ENCODE results near the gene VWF.

The VWF gene

DNA sequence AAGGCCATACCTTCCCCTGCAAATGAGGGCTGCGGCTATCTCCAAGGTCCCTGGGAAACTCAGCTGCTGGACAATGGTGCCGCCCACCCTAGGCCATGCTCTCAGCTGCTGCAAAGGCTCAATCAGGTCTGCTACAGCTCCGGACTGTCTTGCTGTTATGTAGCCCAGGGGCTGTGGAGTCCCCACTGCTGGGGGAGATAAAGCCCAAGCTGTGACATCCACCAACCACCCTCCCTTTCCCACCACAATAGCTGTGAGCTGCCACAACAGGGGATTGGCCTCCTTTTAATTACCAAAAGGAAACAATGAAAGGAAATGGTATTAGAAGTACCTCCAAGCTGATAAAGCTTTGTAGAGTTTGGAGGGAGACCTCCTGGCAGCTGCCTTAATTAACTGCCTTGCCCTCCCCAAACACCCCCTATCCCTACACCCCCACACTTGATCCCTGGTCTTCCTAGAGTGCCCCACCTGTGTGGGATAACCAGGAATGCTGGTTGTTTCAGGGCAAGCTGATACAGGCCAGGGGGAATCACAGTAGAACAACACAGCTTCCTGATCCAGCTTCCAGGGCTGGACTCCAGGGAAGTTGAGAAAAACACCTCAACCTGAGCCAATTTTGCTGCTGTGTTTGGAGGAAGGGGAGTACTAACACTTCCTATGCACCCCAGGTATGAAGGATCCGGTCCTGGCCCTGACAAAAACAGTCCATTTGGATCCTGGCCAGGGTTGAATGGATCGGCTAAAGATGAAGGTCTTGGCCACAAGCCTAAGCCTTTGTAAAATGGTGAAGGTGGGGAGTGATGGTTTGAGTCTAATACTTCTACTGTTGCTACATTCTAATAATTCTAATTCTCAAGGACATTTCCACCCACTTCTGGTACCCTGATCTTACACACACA lies at the start of gene VWF:
TSS of gene VWF (minus strand) at position 260 of the 899 bp plus-strand sequence. CDS start 1,474 bp downstream, outside the sequence.
- no peaks in the 10 kb centered on the region for H3K27me3 ChIP-seq (ENCODE audit: control insufficient read depth, insufficient read depth, low read length)
- H3K4me1 ChIP-seq (ENCODE audit: control insufficient read depth, insufficient read depth, low read length), result peaks cover 5% of the 10 kb centered on the region; the same call in 1 of the 2 replicates
- no peak within 1 kb of the TSS for H3K27ac ChIP-seq (ENCODE audit: low read depth, low read length)

DNA sequence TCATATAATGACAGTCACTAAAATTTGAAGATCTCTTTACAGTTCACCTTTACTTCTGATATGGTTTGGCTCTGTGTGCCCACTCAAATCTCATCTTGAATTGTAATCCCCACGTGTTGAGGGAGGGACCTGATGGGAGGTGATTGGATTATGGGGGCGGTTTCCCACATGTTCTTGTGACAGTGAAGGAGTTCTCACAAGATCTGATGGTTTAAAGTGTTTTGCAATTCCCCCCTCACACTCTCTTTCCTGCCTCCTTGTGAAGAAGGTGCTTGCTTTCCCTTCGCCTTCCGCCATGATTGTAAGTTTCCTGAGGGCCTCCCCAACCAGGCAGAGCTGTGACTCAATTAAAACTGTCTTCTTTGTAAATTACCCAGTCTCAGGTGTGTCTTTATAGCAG lies 48.4 kb upstream of the VWF start:
- H3K9me3 ChIP-seq (ENCODE audit: control insufficient read depth, insufficient read depth, low read depth, low read length), result no peaks in the 10 kb centered on the region
- H3K36me3 ChIP-seq (ENCODE audit: control insufficient read depth, insufficient read depth, low read length), result no peaks in the 10 kb centered on the region

More for the DNA sequence above, at the start of gene VWF:
- no peak within 1 kb of the TSS for H3K4me3 ChIP-seq (ENCODE audit: low read depth, low read length)
- H3K36me3 ChIP-seq (ENCODE audit: control insufficient read depth, insufficient read depth, low read length), result no peaks in the 10 kb centered on the region
- no peak within 1 kb of the TSS for H3K9ac ChIP-seq (ENCODE audit: low read length)
- H3K9me3 ChIP-seq (ENCODE audit: control insufficient read depth, insufficient read depth, low read depth, low read length), result no peaks in the 10 kb centered on the region

GRCh38 chr12:6172086-6172485 lies 47.6 kb upstream of the VWF start:
- H3K9ac ChIP-seq (ENCODE audit: low read length), result no peak overlapping the region
- H3K4me3 ChIP-seq (ENCODE audit: low read depth, low read length), result no peak overlapping the region
- H3K27ac ChIP-seq (ENCODE audit: low read depth, low read length), result no peak overlapping the region
- H3K36me3 ChIP-seq (ENCODE audit: control insufficient read depth, insufficient read depth, low read length), result no peaks in the 10 kb centered on the region
- H3K4me1 ChIP-seq (ENCODE audit: control insufficient read depth, insufficient read depth, low read length), result peaks cover 4% of the 10 kb centered on the region; the same call in 1 of the 2 replicates
- H3K27me3 ChIP-seq (ENCODE audit: control insufficient read depth, insufficient read depth, low read length), result no peaks in the 10 kb centered on the region
- no peaks in the 10 kb centered on the region for H3K9me3 ChIP-seq (ENCODE audit: control insufficient read depth, insufficient read depth, low read depth, low read length)

More for the DNA sequence above, 48.4 kb upstream of the VWF start:
- Histone ChIP-seq H3K4me3 (ENCODE audit: low read depth, low read length) (no peak overlapping the region), H3K27ac (ENCODE audit: low read depth, low read length) (no peak overlapping the region), H3K9ac (ENCODE audit: low read length) (no peak overlapping the region), H3K4me1 (ENCODE audit: control insufficient read depth, insufficient read depth, low read length) (peaks cover under 1% of the 10 kb centered on the region; the same call in 1 of the 2 replicates), H3K27me3 (ENCODE audit: control insufficient read depth, insufficient read depth, low read length) (no peaks in the 10 kb centered on the region)

GRCh38 chr12:6171409-6172015 lies 47.0 kb upstream of the VWF start:
- Histone ChIP-seq H3K4me1 (ENCODE audit: control insufficient read depth, insufficient read depth, low read length) (peaks cover 4% of the 10 kb centered on the region; the same call in 1 of the 2 replicates), H3K9ac (ENCODE audit: low read length) (no peak overlapping the region), H3K36me3 (ENCODE audit: control insufficient read depth, insufficient read depth, low read length) (no peaks in the 10 kb centered on the region), H3K4me3 (ENCODE audit: low read depth, low read length) (no peak overlapping the region), H3K9me3 (ENCODE audit: control insufficient read depth, insufficient read depth, low read depth, low read length) (no peaks in the 10 kb centered on the region), H3K27me3 (ENCODE audit: control insufficient read depth, insufficient read depth, low read length) (no peaks in the 10 kb centered on the region), H3K27ac (ENCODE audit: low read depth, low read length) (no peak overlapping the region)

DNA sequence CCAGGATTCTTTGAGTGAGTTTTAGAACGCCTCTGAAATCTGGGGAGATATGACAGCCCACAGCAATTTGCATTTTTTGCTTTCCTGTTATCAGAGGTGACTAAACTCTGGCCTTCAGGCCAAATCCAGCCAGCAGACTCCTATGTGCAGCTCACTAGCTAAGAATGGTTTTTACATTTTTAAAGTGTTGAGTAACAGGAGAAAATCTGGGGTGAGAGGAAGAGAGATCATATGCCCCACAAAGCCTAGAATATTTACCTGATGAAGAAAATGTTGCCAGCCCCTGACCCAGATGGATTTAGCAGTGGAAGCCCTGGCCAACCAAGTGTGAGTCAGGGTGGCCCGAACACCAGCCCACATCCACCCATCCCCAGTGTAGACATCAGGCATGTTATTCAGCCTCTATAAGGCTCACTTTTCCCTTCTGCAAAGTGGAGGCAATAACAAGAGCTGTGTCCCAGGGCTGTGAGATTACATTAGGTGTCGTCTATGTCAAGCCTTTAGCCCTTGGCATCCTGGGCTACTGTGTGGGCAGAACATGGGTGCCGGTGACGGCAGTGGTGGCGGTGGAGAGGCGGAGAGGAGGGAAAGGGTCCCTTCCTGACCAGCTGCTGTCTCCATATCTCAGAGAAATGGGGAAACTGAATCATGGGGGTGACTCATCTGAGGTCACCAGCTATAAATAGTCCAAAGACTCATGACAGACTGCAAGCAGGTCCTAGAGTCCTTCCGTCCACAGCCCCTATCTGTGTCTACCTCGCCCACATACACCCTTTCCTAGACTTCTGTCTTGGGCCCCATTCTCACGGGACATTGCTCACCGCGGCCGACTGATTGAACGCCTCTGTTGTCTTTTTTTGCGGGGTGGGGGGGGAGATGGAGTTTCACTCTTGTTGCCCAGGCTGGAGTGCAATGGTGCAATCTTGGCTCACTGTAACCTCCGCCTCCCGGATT lies 43.1 kb upstream of the VWF start:
- Histone ChIP-seq H3K27me3 (ENCODE audit: control insufficient read depth, insufficient read depth, low read length) (no peaks in the 10 kb centered on the region), H3K9ac (ENCODE audit: low read length) (no peak overlapping the region), H3K36me3 (ENCODE audit: control insufficient read depth, insufficient read depth, low read length) (no peaks in the 10 kb centered on the region), H3K9me3 (ENCODE audit: control insufficient read depth, insufficient read depth, low read depth, low read length) (no peaks in the 10 kb centered on the region), H3K27ac (ENCODE audit: low read depth, low read length) (no peak overlapping the region), H3K4me3 (ENCODE audit: low read depth, low read length) (no peak overlapping the region), H3K4me1 (ENCODE audit: control insufficient read depth, insufficient read depth, low read length) (peaks cover 4% of the 10 kb centered on the region; the same call in 1 of the 2 replicates)

- H3K4me1 ChIP-seq (ENCODE audit: control insufficient read depth, insufficient read depth, low read length), result peaks cover 4% of the 10 kb centered on the region; the same call in 1 of the 2 replicates
- no peak overlapping the region for H3K9ac ChIP-seq (ENCODE audit: low read length)
- no peak overlapping the region for H3K4me3 ChIP-seq (ENCODE audit: low read depth, low read length)
- no peaks in the 10 kb centered on the region for H3K9me3 ChIP-seq (ENCODE audit: control insufficient read depth, insufficient read depth, low read depth, low read length)
- H3K36me3 ChIP-seq (ENCODE audit: control insufficient read depth, insufficient read depth, low read length), result no peaks in the 10 kb centered on the region
- no peak overlapping the region for H3K27ac ChIP-seq (ENCODE audit: low read depth, low read length)
- H3K27me3 ChIP-seq (ENCODE audit: control insufficient read depth, insufficient read depth, low read length), result no peaks in the 10 kb centered on the region
Observed at GRCh38 chr12:6166808-6167207, 42.3 kb upstream of the VWF start.

DNA sequence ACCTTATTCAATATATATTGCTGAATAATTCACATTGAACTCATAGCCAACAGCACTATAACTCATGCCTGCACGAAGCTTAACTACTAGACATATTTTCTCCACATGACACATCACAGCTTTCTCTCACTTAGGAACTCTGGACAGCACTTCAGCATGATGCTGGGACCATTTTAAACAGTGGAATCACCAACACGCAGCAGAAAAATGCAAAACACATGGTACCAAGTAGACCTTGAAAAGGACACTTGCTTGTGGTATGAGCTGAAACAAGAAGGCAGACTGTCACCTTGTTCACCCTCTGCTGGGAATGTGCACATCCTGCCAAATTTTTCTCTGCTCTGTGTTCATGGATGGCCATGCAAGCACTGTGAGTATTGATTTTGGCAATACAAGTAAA lies 40.9 kb upstream of the VWF start:
- H3K9me3 ChIP-seq (ENCODE audit: control insufficient read depth, insufficient read depth, low read depth, low read length), result no peaks in the 10 kb centered on the region
- H3K36me3 ChIP-seq (ENCODE audit: control insufficient read depth, insufficient read depth, low read length), result no peaks in the 10 kb centered on the region
- H3K27ac ChIP-seq (ENCODE audit: low read depth, low read length), result no peak overlapping the region
- H3K4me3 ChIP-seq (ENCODE audit: low read depth, low read length), result no peak overlapping the region
- H3K27me3 ChIP-seq (ENCODE audit: control insufficient read depth, insufficient read depth, low read length), result no peaks in the 10 kb centered on the region
- peaks cover 4% of the 10 kb centered on the region; the same call in 1 of the 2 replicates for H3K4me1 ChIP-seq (ENCODE audit: control insufficient read depth, insufficient read depth, low read length)
- no peak overlapping the region for H3K9ac ChIP-seq (ENCODE audit: low read length)

GRCh38 chr12:6163416-6164060 lies 39.1 kb upstream of the VWF start:
- Histone ChIP-seq H3K4me1 (ENCODE audit: control insufficient read depth, insufficient read depth, low read length) (peaks cover 4% of the 10 kb centered on the region; the same call in 1 of the 2 replicates), H3K9ac (ENCODE audit: low read length) (no peak overlapping the region), H3K4me3 (ENCODE audit: low read depth, low read length) (no peak overlapping the region), H3K9me3 (ENCODE audit: control insufficient read depth, insufficient read depth, low read depth, low read length) (no peaks in the 10 kb centered on the region), H3K27ac (ENCODE audit: low read depth, low read length) (no peak overlapping the region), H3K36me3 (ENCODE audit: control insufficient read depth, insufficient read depth, low read length) (no peaks in the 10 kb centered on the region), H3K27me3 (ENCODE audit: control insufficient read depth, insufficient read depth, low read length) (no peaks in the 10 kb centered on the region)

GRCh38 chr12:6161124-6161882 lies 36.8 kb upstream of the VWF start:
- H3K36me3 ChIP-seq (ENCODE audit: control insufficient read depth, insufficient read depth, low read length), result no peaks in the 10 kb centered on the region
- H3K4me1 ChIP-seq (ENCODE audit: control insufficient read depth, insufficient read depth, low read length), result no peaks in the 10 kb centered on the region
- no peaks in the 10 kb centered on the region for H3K27me3 ChIP-seq (ENCODE audit: control insufficient read depth, insufficient read depth, low read length)
- no peak overlapping the region for H3K4me3 ChIP-seq (ENCODE audit: low read depth, low read length)
- no peaks in the 10 kb centered on the region for H3K9me3 ChIP-seq (ENCODE audit: control insufficient read depth, insufficient read depth, low read depth, low read length)
- H3K27ac ChIP-seq (ENCODE audit: low read depth, low read length), result no peak overlapping the region
- H3K9ac ChIP-seq (ENCODE audit: low read length), result no peak overlapping the region
